Colonic mucosa (tissue), 4 donors: ENCODE results near the gene PSMC5. TPM values are rescaled to one million over a fixed set of nuclear protein-coding genes. Genes with fewer than 3 reads are reported as not detected.
"Not testable (repeated sequence)": the region's sequence is repeated elsewhere in the genome, so short reads cannot be mapped to it uniquely, and the experiment has no call there.

Experiments used
- DNase-seq: peaks from one replicate; pipeline ENCODE4 v3.0.0-alpha.2; 2020
- H3K27ac ChIP-seq: fragments of 200-600 bp; one replicate; pipeline ENCODE4 v1.8.0; 2021
- H3K27me3 ChIP-seq: fragments of 200-600 bp; one replicate; pipeline ENCODE4 v1.8.0; 2021
- H3K36me3 ChIP-seq: fragments of 200-600 bp; one replicate; pipeline ENCODE4 v1.8.0; 2021
- H3K4me1 ChIP-seq: fragments of 200-600 bp; one replicate; pipeline ENCODE4 v1.8.0; 2021; ENCODE audit warnings: mild to moderate bottlenecking
- H3K4me3 ChIP-seq: fragments of 200-600 bp; one replicate; pipeline ENCODE4 v1.8.0; 2021
- H3K9ac ChIP-seq, 2 donors: one replicate each; pipeline ENCODE4 v1.7.0; 2013; ENCODE audit warnings: control low read depth in 2 of 2, low read depth in 2 of 2, low read length in 2 of 2
- H3K9me3 ChIP-seq: fragments of 200-600 bp; one replicate; pipeline ENCODE4 v1.8.0; 2021
- intact Hi-C: fragments of 100-400 bp; cut with DNase I; formaldehyde crosslinking; loops from one replicate; pipeline ENCODE4 v1.14.1; 2022
- total RNA-seq, 2 donors: library from RNA; stranded (reverse); fragmentation: NEBNext Ultra II Directional in 1 of 2; extraction: Animal tissue kit (Norgen Biotek cat#: 25700) in 1 of 2; gene quantifications; one replicate each; pipeline ENCODE4 v1.2.1, GENCODE V29; 2021
- TF ChIP-seq, protein P1 (sequence below): fragments of 200-600 bp; IDR thresholded peaks from one replicate; pipeline ENCODE4 v1.8.0; 2022; ENCODE audit warnings: antibody characterized with exemption, mild to moderate bottlenecking
- donor health status: healthy.
- donor health status: DM: no; HTN: no; CAD: no.
- donor health status: DM: no; HTN: no; CAD: no.

The PSMC5 gene
- total RNA-seq, 2 donors from 2014 or later: 86.1 to 138 TPM

DNA sequence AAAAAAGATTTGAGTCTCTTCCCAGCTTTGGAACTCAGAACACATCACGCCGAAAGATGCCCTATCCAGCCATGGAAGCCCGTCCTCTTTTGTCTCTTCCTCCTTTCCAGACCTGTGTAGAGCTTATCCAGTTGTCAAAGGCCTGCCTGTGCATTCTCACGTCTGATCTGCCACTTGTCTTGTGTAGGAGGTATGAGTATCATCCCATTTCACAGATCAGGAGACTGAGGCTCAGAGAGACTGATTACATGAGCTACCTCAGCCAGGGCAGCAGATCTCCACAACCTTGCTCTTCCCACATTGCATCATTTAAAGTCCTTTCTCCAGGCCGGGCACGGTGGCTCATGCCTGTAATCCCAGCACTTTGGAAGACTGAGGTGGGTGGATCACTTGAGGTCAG is 47.5 kb downstream of the PSMC5 start:
- H3K27me3 ChIP-seq, H3K9me3 ChIP-seq, intact Hi-C loops, H3K4me3 ChIP-seq, DNase-seq, H3K9ac ChIP-seq, H3K36me3 ChIP-seq, H3K4me1 ChIP-seq, H3K27ac ChIP-seq: not testable (repeated sequence)

DNA sequence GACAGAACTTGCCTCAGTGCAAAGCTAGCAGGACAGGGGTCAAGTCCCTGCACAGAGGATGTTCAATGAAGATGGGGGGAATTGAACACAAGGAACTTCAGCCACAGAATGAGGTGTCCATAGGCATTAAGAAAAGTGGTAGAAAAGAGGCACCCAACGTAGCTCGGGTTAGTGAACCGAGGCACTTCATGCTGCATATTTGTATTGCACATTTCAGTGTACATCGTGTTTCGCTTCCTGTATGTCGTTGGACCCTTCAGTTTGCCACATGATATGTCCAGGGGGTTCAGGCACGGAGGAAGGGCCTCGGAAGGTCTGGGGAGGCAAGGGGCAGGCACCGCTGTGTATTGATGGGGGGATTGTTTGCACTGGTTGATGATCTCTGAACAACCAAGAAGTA is 51.2 kb downstream of the PSMC5 start:
- H3K27ac ChIP-seq, H3K9ac ChIP-seq, H3K4me1 ChIP-seq, H3K36me3 ChIP-seq, DNase-seq, H3K9me3 ChIP-seq, H3K4me3 ChIP-seq, intact Hi-C loops, H3K27me3 ChIP-seq: not testable (repeated sequence)

DNA sequence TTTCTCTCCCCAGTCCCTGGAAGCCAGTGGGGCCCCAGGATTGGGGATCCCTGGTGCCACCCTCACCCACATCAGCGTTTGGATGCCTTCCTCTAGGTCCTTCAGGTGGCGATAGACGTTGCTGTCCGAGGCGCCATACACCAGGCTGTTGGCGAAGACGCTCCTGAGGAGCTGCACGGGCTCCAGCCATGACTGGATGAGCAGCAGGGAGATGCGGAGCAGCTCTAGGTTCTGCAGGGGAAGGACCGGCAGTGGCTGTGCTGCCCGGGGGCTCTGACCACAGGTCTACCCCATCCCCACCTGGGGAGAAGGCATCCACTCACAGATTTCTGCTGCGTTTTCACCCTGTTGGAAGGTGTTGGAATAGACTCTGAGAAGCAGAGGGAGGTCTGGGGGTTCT is 53.5 kb downstream of the PSMC5 start:
- no peaks in the 10 kb centered on the region for H3K27me3 ChIP-seq
- H3K4me1 ChIP-seq: no peaks in the 10 kb centered on the region
- no peak overlapping the region for H3K4me3 ChIP-seq
- no peak for DNase-seq
- H3K27ac ChIP-seq: no peak overlapping the region
- intact Hi-C loops: no loop called here
- no peaks in the 10 kb centered on the region for H3K36me3 ChIP-seq
- no peaks in the 10 kb centered on the region for H3K9me3 ChIP-seq
- TF ChIP-seq, protein P1, sequence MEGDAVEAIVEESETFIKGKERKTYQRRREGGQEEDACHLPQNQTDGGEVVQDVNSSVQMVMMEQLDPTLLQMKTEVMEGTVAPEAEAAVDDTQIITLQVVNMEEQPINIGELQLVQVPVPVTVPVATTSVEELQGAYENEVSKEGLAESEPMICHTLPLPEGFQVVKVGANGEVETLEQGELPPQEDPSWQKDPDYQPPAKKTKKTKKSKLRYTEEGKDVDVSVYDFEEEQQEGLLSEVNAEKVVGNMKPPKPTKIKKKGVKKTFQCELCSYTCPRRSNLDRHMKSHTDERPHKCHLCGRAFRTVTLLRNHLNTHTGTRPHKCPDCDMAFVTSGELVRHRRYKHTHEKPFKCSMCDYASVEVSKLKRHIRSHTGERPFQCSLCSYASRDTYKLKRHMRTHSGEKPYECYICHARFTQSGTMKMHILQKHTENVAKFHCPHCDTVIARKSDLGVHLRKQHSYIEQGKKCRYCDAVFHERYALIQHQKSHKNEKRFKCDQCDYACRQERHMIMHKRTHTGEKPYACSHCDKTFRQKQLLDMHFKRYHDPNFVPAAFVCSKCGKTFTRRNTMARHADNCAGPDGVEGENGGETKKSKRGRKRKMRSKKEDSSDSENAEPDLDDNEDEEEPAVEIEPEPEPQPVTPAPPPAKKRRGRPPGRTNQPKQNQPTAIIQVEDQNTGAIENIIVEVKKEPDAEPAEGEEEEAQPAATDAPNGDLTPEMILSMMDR: no peak
- H3K9ac ChIP-seq: no peak overlapping the region

DNA sequence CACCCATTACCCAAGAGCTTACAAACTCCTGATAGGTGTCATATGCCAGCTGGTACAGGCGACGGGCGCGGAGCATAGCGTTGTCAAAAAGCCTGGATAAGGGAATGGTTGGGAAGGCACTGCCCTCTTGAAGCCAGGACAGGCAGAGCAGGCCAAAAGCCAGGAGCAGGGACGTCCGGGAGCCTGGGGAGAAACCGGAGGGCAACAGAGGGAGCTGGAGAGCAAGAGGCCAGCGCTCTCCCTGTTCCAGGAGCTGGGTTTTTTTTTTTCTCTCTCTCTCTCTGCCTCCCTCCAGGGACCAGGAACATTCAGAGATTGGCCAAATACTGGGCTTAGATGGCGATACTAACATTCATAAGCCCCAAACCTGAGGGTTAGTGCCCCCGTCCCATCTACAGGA is 54.1 kb downstream of the PSMC5 start:
- H3K4me3 ChIP-seq, DNase-seq, H3K36me3 ChIP-seq, intact Hi-C loops, H3K4me1 ChIP-seq, H3K27me3 ChIP-seq, H3K9ac ChIP-seq, H3K27ac ChIP-seq, H3K9me3 ChIP-seq: not testable (repeated sequence)

Other genes starting within 250 kb of the PSMC5 start
- 10 to 100 TPM; 34.1 to 51.6 TPM for gene TACO1, start 226.5 kb upstream of the PSMC5 start, total RNA-seq
- gene MAP3K3, start 205.0 kb upstream of the PSMC5 start, total RNA-seq: 10 to 100 TPM; 13.4 to 15.5 TPM
- 1 to 10 TPM; 3.6 to 5.6 TPM for gene LIMD2, start 127.3 kb upstream of the PSMC5 start, total RNA-seq
- gene STRADA, start 85.6 kb upstream of the PSMC5 start, total RNA-seq: 10 to 100 TPM; 15.6 to 19.9 TPM
- 100 to 1,000 TPM; 128 to 145 TPM for gene CCDC47, start 53.8 kb upstream of the PSMC5 start, total RNA-seq
- 10 to 100 TPM; 71.1 to 74.5 TPM for gene DDX42, start 53.3 kb upstream of the PSMC5 start, total RNA-seq
- gene FTSJ3, start 232 bp downstream of the PSMC5 start, total RNA-seq: 10 to 100 TPM; 25.4 to 44.6 TPM
- 100 to 1,000 TPM in 1 of 2 donors, 10 to 100 TPM in 1; 77.2 to 124 TPM for gene SMARCD2, start 15.3 kb downstream of the PSMC5 start, total RNA-seq
- not detected for gene CSH2, start 46.2 kb downstream of the PSMC5 start, total RNA-seq
- not detected for gene GH2, start 54.5 kb downstream of the PSMC5 start, total RNA-seq
- gene CSH1, start 69.1 kb downstream of the PSMC5 start, total RNA-seq: not detected
- gene CSHL1, start 83.8 kb downstream of the PSMC5 start, total RNA-seq: not detected
- gene GH1, start 91.4 kb downstream of the PSMC5 start, total RNA-seq: not detected
- gene CD79B, start 104.9 kb downstream of the PSMC5 start, total RNA-seq: 1 to 10 TPM; 1.5 to 1.7 TPM
- under 1 TPM; 0.07 to 0.27 TPM for gene SCN4A, start 145.5 kb downstream of the PSMC5 start, total RNA-seq
- gene PRR29, start 170.9 kb downstream of the PSMC5 start, total RNA-seq: under 1 TPM in 1 of 2 donors, not detected in 1; 0.16 TPM
- gene ICAM2, start 193.2 kb downstream of the PSMC5 start, total RNA-seq: 1 to 10 TPM; 9.2 to 9.5 TPM